Uterus (tissue), 4 donors: ENCODE results near the gene BTAF1. TPM values are rescaled to one million over a fixed set of nuclear protein-coding genes. Genes with fewer than 3 reads are reported as not detected.

ENCODE experiments used
- DNase-seq, 2 donors: peaks; one replicate each; pipeline ENCODE4 v3.0.0-alpha.2; 2019 to 2020
- H3K27ac ChIP-seq, 2 donors: fragments of 200-600 bp; sonication (generic); 1 replicate in 1 of 2; 2 replicates in 1 of 2; pipeline ENCODE4 v1.5.1; 2016 to 2018
- H3K27me3 ChIP-seq, 2 donors: fragments of 200-600 bp; sonication (generic); one replicate each; pipeline ENCODE4 v1.5.1; 2018 to 2019; ENCODE audit warnings: control low read depth in 1 of 2
- H3K36me3 ChIP-seq, 2 donors: fragments of 200-600 bp; sonication (generic); one replicate each; pipeline ENCODE4 v1.5.1; 2019; ENCODE audit warnings: control low read depth in 1 of 2
- H3K4me1 ChIP-seq, 2 donors: fragments of 200-600 bp; sonication (generic); one replicate each; pipeline ENCODE4 v1.5.1; 2018 to 2019; ENCODE audit warnings: control low read depth in 1 of 2
- H3K4me3 ChIP-seq, 2 donors: fragments of 200-600 bp; sonication (generic); 1 replicate in 1 of 2; 2 replicates in 1 of 2; pipeline ENCODE4 v1.5.1; 2018 to 2019; ENCODE audit warnings: mild to moderate bottlenecking in 1 of 2
- H3K9me3 ChIP-seq, 2 donors: fragments of 200-600 bp; sonication (generic); one replicate each; pipeline ENCODE4 v1.5.1; 2019; ENCODE audit warnings: control low read depth in 1 of 2
- CTCF ChIP-seq, 4 experiments: fragments of 200-600 bp in 2 of 4; fragments of 450-650 bp in 2 of 4; sonication (generic) in 2 of 4; IDR thresholded peaks; one replicate each; pipeline ENCODE4 v1.5.1; 2016 to 2019; ENCODE audit warnings: antibody characterized with exemption in 4 of 4, mild to moderate bottlenecking in 2 of 4, moderate library complexity in 1 of 4
- POLR2A ChIP-seq, 2 donors: fragments of 450-650 bp; IDR thresholded peaks; one replicate each; pipeline ENCODE4 v1.6.1; 2016; ENCODE audit warnings: antibody characterized with exemption in 2 of 2, mild to moderate bottlenecking in 1 of 2, moderate library complexity in 1 of 2
- intact Hi-C: fragments of 100-400 bp; cut with DNase I; formaldehyde crosslinking; loops from one replicate; pipeline ENCODE4 v1.15.1; 2023; ENCODE audit warnings: low total_unique reads
- total RNA-seq, 4 donors: library from RNA; depleted of rRNA in 3 of 4; stranded (reverse); fragments of >200 nt in 3 of 4; gene quantifications; one replicate each; pipeline versions ENCODE4 v1.1.0 to v1.2.4, GENCODE V29; 2014 to 2023
- donor health status: DM: yes; HTN: yes; CAD: no.

BTAF1 gene
- total RNA-seq = 10 to 100 TPM; 31.8 to 95.8 (median 51.5) TPM

GRCh38 chr10:91923371-91924211 is at the start of gene BTAF1:
TSS of gene BTAF1 (plus strand) at chr10:91923770. CDS start at chr10:91924077, 307 bp downstream.
- Histone ChIP-seq H3K4me3 (peak within 1 kb of the TSS; percentile 75 to 94), H3K27me3 (no peaks in the 10 kb centered on the region), H3K9me3 (no peaks in the 10 kb centered on the region), H3K36me3 (no peaks in the 10 kb centered on the region), H3K27ac (peak within 1 kb of the TSS; percentile 95 to 96), H3K4me1 (no peaks in the 10 kb centered on the region)
- DNase-seq = peak; percentile 89 to 91
- intact Hi-C loops = no loop called here
- TF ChIP-seq POLR2A (IDR thresholded peaks at IDR 0.05) = peak; percentile 92 to 95
- TF ChIP-seq CTCF (IDR thresholded peaks at IDR 0.05) = no peak

DNA sequence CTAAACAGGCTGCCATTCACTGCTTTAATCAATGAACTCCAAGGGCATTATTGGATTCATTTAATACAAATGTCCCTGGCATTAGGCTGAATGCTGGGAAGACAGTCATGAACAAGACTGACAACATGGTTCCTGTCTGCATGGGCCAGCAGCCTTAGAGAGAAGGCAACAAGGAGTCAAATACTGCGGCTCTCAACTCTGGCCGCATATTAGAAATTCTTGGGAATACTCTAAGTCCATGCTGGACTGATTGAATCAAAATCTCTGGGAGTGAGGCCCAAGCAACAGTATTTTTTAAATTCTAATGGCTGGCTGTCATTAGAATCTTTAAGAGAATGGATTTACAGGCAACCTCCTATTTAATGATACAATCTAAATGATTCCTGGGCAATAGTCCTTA is 48.4 kb upstream of the BTAF1 start:
- Histone ChIP-seq H3K27ac (no peak overlapping the region), H3K36me3 (no peaks in the 10 kb centered on the region), H3K9me3 (no peaks in the 10 kb centered on the region), H3K27me3 (no peaks in the 10 kb centered on the region), H3K4me1 (no peaks in the 10 kb centered on the region), H3K4me3 (no peak overlapping the region)
- TF ChIP-seq POLR2A (IDR thresholded peaks at IDR 0.05) = no peak
- TF ChIP-seq CTCF (IDR thresholded peaks at IDR 0.05) = no peak
- intact Hi-C loops = no loop called here
- DNase-seq = no peak

GRCh38 chr10:91875779-91876178 is 47.8 kb upstream of the BTAF1 start:
- Histone ChIP-seq H3K4me3 (no peak overlapping the region), H3K27me3 (no peaks in the 10 kb centered on the region), H3K4me1 (no peaks in the 10 kb centered on the region), H3K36me3 (no peaks in the 10 kb centered on the region), H3K27ac (no peak overlapping the region), H3K9me3 (no peaks in the 10 kb centered on the region)
- TF ChIP-seq CTCF (IDR thresholded peaks at IDR 0.05) = no peak
- TF ChIP-seq POLR2A (IDR thresholded peaks at IDR 0.05) = no peak
- intact Hi-C loops = no loop called here
- DNase-seq = no peak

- no peak for DNase-seq
- TF ChIP-seq POLR2A (IDR thresholded peaks at IDR 0.05) (no peak), CTCF (IDR thresholded peaks at IDR 0.05) (no peak)
- H3K4me1 ChIP-seq = no peaks in the 10 kb centered on the region
- no peaks in the 10 kb centered on the region for H3K27me3 ChIP-seq
- intact Hi-C loops = no loop called here
- no peaks in the 10 kb centered on the region for H3K36me3 ChIP-seq
- H3K9me3 ChIP-seq = no peaks in the 10 kb centered on the region
- H3K27ac ChIP-seq = no peak overlapping the region
- H3K4me3 ChIP-seq = no peak overlapping the region
Measured at GRCh38 chr10:91879515-91880170, 43.9 kb upstream of the BTAF1 start.

GRCh38 chr10:91880310-91880709 is 43.3 kb upstream of the BTAF1 start:
- Histone ChIP-seq H3K36me3 (no peaks in the 10 kb centered on the region), H3K4me1 (no peaks in the 10 kb centered on the region), H3K27me3 (no peaks in the 10 kb centered on the region), H3K4me3 (no peak overlapping the region), H3K27ac (no peak overlapping the region), H3K9me3 (no peaks in the 10 kb centered on the region)
- intact Hi-C loops = no loop called here
- no peak for TF ChIP-seq CTCF (IDR thresholded peaks at IDR 0.05)
- no peak for TF ChIP-seq POLR2A (IDR thresholded peaks at IDR 0.05)
- no peak for DNase-seq
